A549 treated with dexamethasone at 1 μM for 4 hours (cell line): ENCODE measurements around the gene SPC24. TPM values are rescaled to one million over a fixed set of nuclear protein-coding genes. Genes with fewer than 3 reads are reported as not detected.

ENCODE experiments used
- total RNA-seq: library from RNA; stranded (reverse); fragments of 200-300 nt; extraction: Qiagen RNA extraction; gene quantifications from 5 replicates; pipeline ENCODE4 v1.2.3, GENCODE V29; 2022

The SPC24 gene, protein sequence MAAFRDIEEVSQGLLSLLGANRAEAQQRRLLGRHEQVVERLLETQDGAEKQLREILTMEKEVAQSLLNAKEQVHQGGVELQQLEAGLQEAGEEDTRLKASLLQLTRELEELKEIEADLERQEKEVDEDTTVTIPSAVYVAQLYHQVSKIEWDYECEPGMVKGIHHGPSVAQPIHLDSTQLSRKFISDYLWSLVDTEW
- 18.4 to 25.5 TPM (median 23.5 TPM) in 5 replicates for total RNA-seq

DNA sequence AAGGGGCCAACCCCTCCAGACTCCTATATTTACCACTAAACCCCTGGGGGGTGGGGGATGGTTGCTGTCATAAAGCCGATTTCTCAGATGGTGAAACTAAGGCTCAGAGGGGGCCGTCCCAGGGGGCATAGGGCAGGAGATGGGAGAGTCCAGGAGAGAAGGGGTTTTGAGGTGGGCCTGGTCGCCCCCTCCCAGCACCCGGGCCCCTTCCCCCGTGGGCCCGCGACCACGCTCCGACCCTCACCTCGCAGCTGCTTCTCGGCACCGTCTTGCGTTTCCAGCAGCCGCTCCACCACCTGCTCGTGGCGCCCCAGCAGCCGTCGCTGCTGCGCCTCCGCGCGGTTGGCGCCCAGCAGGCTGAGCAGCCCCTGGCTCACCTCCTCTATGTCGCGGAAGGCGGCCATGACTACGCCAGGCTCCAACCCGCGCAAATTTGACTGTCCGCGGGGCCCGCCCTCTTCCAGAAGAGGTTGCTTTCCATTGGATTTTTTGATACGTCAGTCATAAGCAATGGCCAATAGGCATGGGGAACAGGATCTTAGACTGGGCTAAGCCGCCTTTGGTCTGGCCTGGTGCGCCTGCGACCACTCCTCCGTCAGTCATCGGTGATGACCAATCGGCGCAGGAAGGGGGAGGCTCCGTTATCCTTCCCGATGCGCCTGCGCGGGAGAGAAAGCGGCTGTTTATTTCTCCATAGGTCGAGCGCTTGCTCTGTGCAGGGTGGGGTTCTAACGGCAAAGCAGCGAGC lies at the start of gene SPC24:
TSS of gene SPC24 (minus strand) at position 410 of the 748 bp plus-strand sequence. CDS start at position 404, 6 bp downstream.

DNA sequence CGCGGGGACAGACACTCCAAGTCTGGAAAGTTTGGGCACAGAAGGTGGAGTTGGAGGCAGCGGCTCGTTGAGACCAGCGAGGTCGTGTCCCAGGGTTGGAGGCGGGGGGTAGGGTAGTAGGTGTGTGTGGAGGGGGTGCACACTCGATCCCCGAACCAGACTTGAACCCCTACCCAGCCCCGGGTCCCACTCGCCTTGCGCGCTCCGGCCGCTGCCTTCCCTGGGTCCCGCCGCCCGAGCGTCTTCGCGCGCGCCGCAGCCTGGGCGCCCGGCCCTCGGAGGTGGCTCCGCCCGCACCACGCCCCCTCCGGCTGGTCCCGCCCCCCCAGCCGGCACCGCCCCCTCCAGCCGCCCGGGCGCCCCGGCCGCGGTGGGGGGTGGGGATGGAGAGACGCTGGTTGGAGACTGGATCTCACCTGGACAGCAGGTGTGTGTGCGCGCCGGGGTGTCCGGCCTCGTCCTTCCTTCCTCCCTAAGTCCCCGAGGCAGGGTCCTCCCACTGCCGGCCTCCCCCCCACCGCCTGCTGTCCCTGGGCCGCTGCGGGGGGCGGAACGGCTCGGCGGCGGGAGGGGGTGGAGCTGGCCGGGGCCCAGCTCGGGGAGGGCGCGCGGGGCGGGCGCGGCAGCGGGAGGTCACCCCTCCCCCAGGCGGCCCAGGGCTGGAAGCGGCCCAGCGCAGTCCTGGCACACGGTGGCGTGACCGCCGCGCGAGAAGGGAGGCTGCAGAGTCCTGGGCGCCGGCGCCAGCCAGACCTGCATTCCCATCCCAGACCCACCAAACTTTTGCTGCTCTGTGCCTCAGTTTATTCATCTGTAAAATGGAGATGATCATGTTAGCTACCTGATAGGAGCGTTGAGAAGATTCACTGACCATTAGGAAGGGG lies 42.0 kb upstream of the SPC24 start, which contains the start of gene KANK2:
TSS of gene KANK2 (minus strand) at position 255 of the 884 bp plus-strand sequence. CDS start 3,034 bp downstream, outside the sequence.

Other genes starting within 250 kb of the SPC24 start
- 13.3 to 23.3 TPM (median 20.9 TPM) in 5 replicates for gene YIPF2, start 227.1 kb downstream of the SPC24 start, total RNA-seq
- 13.3 to 17.4 TPM (median 15.2 TPM) in 5 replicates for gene TIMM29, start 227.0 kb downstream of the SPC24 start, total RNA-seq
- 7.3 to 9.8 TPM (median 8.9 TPM) in 5 replicates for gene SMARCA4, start 194.8 kb downstream of the SPC24 start, total RNA-seq
- 19.5 to 28.1 TPM (median 26.0 TPM) in 5 replicates for gene LDLR, start 66.3 kb downstream of the SPC24 start, total RNA-seq
- 38.3 to 59.6 TPM (median 57.9 TPM) in 5 replicates for gene KANK2, start 41.8 kb upstream of the SPC24 start, total RNA-seq
- not detected in 5 replicates for gene ANGPTL8, start 83.8 kb upstream of the SPC24 start, total RNA-seq
- gene DOCK6, start 106.7 kb upstream of the SPC24 start, total RNA-seq, result 8.6 to 10.8 TPM (median 8.9 TPM) in 5 replicates
- gene TSPAN16, start 140.4 kb upstream of the SPC24 start, total RNA-seq, result not detected in 5 replicates
- 4.3 to 6.0 TPM (median 5.4 TPM) in 5 replicates for gene RAB3D, start 183.9 kb upstream of the SPC24 start, total RNA-seq
- gene TMEM205, start 190.5 kb upstream of the SPC24 start, total RNA-seq, result 95.8 to 123 TPM (median 104 TPM) in 5 replicates
- gene CCDC159, start 190.7 kb upstream of the SPC24 start, total RNA-seq, result 4.0 to 4.7 TPM (median 4.3 TPM) in 5 replicates
- 8.1 to 10.0 TPM (median 9.3 TPM) in 5 replicates for gene PLPPR2, start 199.7 kb upstream of the SPC24 start, total RNA-seq
- 1.6 to 2.2 TPM (median 1.8 TPM) in 5 replicates for gene SWSAP1, start 218.9 kb upstream of the SPC24 start, total RNA-seq
- 2.9 to 4.3 TPM (median 4.0 TPM) in 5 replicates for gene EPOR, start 228.5 kb upstream of the SPC24 start, total RNA-seq